AG04450 (cell line): ENCODE data around the gene KCNMA1. TPM values are rescaled to one million over a fixed set of nuclear protein-coding genes. Genes with fewer than 3 reads are reported as not detected.

Experiments used
- CTCF ChIA-PET: fragments of 300-600, 350-600 bp; formaldehyde crosslinking; extraction: SDS; loops from one replicate; lab custom pipeline; 2022; ENCODE audit warnings: antibody characterized with exemption, inconsistent platforms; lab: Charles Lee
- POLR2A ChIA-PET: fragments of 350-600 bp; formaldehyde crosslinking; extraction: SDS; loops from one replicate; lab custom pipeline; 2021; ENCODE audit warnings: antibody characterized with exemption, inconsistent platforms; lab: Yijun Ruan, JAX
- DNase-seq: peaks from one replicate; pipeline ENCODE4 v3.0.0-alpha.2; 2011; ENCODE audit warnings: low read depth, low spot score
- H3K27ac ChIP-seq: one replicate; pipeline ENCODE4 v1.5.1; 2012; ENCODE audit warnings: low read depth, low read length, control low read depth
- H3K27me3 ChIP-seq: one replicate; pipeline ENCODE4 v1.6.0; 2012; ENCODE audit warnings: low read length; ENCODE audit not compliant: control insufficient read depth, insufficient read depth
- H3K4me3 ChIP-seq: 2 replicates; pipeline ENCODE4 v1.5.1; 2011; ENCODE audit warnings: mild to moderate bottlenecking, low read depth, low read length, control low read depth
- H3K9me3 ChIP-seq: 2 replicates; pipeline ENCODE4 v1.5.1; 2012; ENCODE audit warnings: low read length; ENCODE audit not compliant: control insufficient read depth, insufficient read depth
- polyA plus RNA-seq: library from polyadenylated mRNA; depleted of rRNA; stranded (reverse); fragments of >200 nt; gene quantifications from 2 replicates; pipeline ENCODE4 v1.2.3, GENCODE V29; 2011
- TF ChIP-seq, protein P1 (sequence below): IDR thresholded peaks from 2 replicates; pipeline ENCODE4 v1.5.1; 2011; ENCODE audit warnings: low read depth, low read length, control low read depth, inconsistent platforms

The KCNMA1 gene
- polyA plus RNA-seq, 1 experiment: 58.8 TPM

DNA sequence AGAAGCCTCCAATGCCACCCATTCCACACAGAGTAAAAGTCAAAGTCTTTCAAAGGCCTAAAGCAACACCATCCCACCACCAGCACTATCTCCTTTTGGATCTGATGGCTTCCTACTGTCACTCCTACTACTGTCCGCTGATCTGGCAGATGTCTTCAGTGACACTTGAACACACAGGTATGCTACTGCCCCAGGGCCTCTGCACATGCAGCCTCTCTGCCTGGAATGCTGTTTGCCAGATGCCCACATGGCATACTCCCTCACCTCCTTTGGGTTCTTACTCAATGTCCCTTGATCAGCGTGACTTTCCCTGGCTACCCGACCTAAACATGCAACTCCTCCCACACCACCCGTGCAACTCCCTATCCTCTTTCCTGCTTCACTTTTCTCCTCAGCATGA lies 512.4 kb downstream of the KCNMA1 start:
- TF ChIP-seq, protein P1, sequence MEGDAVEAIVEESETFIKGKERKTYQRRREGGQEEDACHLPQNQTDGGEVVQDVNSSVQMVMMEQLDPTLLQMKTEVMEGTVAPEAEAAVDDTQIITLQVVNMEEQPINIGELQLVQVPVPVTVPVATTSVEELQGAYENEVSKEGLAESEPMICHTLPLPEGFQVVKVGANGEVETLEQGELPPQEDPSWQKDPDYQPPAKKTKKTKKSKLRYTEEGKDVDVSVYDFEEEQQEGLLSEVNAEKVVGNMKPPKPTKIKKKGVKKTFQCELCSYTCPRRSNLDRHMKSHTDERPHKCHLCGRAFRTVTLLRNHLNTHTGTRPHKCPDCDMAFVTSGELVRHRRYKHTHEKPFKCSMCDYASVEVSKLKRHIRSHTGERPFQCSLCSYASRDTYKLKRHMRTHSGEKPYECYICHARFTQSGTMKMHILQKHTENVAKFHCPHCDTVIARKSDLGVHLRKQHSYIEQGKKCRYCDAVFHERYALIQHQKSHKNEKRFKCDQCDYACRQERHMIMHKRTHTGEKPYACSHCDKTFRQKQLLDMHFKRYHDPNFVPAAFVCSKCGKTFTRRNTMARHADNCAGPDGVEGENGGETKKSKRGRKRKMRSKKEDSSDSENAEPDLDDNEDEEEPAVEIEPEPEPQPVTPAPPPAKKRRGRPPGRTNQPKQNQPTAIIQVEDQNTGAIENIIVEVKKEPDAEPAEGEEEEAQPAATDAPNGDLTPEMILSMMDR: no peak
- ChIA-PET POLR2A (no interaction called here), CTCF (no interaction called here)
- Histone ChIP-seq H3K9me3 (no peaks in the 10 kb centered on the region), H3K27me3 (no peaks in the 10 kb centered on the region), H3K4me3 (no peak overlapping the region), H3K27ac (no peak overlapping the region)
- no peak for DNase-seq

- Histone ChIP-seq H3K9me3 (no peaks in the 10 kb centered on the region), H3K27ac (no peak overlapping the region), H3K27me3 (no peaks in the 10 kb centered on the region), H3K4me3 (no peak overlapping the region)
- no peak for DNase-seq
- ChIA-PET POLR2A (no interaction called here), CTCF (no interaction called here)
- TF ChIP-seq, protein P1: no peak
Observed at GRCh38 chr10:77123330-77123729, 514.3 kb downstream of the KCNMA1 start.

DNA sequence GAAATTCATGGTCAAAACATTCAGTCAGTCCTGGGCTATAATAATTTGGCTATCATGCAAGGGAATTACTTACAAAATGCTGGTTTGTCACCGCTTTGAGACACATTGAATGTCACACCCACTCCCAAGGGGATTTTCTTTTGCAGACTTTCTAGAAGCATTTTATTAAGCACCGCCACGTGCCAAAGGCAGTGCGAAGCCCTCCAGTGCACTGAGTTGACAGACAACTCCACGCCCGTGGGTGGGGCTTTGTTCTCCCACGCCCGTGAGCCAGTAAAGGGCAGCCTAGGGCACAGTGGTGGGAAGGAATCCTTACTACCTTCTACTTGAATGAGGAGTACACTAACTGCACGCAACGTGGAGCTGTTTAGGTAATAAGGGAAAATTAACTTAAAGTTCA lies 515.8 kb downstream of the KCNMA1 start:
- CTCF ChIA-PET: no interaction called here
- Histone ChIP-seq H3K4me3 (no peak overlapping the region), H3K27ac (no peak overlapping the region), H3K9me3 (no peaks in the 10 kb centered on the region), H3K27me3 (no peaks in the 10 kb centered on the region)
- POLR2A ChIA-PET: no interaction called here
- no peak for DNase-seq
- TF ChIP-seq, protein P1: no peak

GRCh38 chr10:77120666-77121376 lies 516.8 kb downstream of the KCNMA1 start:
- TF ChIP-seq, protein P1: no peak
- CTCF ChIA-PET: interaction anchor here (0.6 kb wide), 1 partner anchor 136 kb away, joined by 3 read pairs; no protein-coding TSS in a partner anchor

GRCh38 chr10:77120012-77120411 lies 517.6 kb downstream of the KCNMA1 start:
- DNase-seq: no peak
- Histone ChIP-seq H3K9me3 (no peaks in the 10 kb centered on the region), H3K4me3 (no peak overlapping the region), H3K27ac (no peak overlapping the region), H3K27me3 (no peaks in the 10 kb centered on the region)
- POLR2A ChIA-PET: no interaction called here
- TF ChIP-seq, protein P1: no peak
- CTCF ChIA-PET: no interaction called here

More at GRCh38 chr10:77120666-77121376, 516.8 kb downstream of the KCNMA1 start:
- Histone ChIP-seq H3K27ac (no peak overlapping the region), H3K4me3 (no peak overlapping the region), H3K9me3 (no peaks in the 10 kb centered on the region), H3K27me3 (no peaks in the 10 kb centered on the region)
- POLR2A ChIA-PET: no interaction called here
- DNase-seq: no peak
